AG04450 (cell line): ENCODE measurements around the gene SOX4. TPM values are rescaled to one million over a fixed set of nuclear protein-coding genes. Genes with fewer than 3 reads are reported as not detected.

Source experiments
- CTCF ChIA-PET: fragments of 300-600, 350-600 bp; formaldehyde crosslinking; extraction: SDS; loops from one replicate; lab custom pipeline; 2022; ENCODE audit warnings: antibody characterized with exemption, inconsistent platforms; lab: Charles Lee
- POLR2A ChIA-PET: fragments of 350-600 bp; formaldehyde crosslinking; extraction: SDS; loops from one replicate; lab custom pipeline; 2021; ENCODE audit warnings: antibody characterized with exemption, inconsistent platforms; lab: Yijun Ruan, JAX
- DNase-seq: peaks from one replicate; pipeline ENCODE4 v3.0.0-alpha.2; 2011; ENCODE audit warnings: low read depth, low spot score
- H3K27ac ChIP-seq: one replicate; pipeline ENCODE4 v1.5.1; 2012; ENCODE audit warnings: low read depth, low read length, control low read depth
- H3K27me3 ChIP-seq: one replicate; pipeline ENCODE4 v1.6.0; 2012; ENCODE audit warnings: low read length; ENCODE audit not compliant: control insufficient read depth, insufficient read depth
- H3K4me3 ChIP-seq: 2 replicates; pipeline ENCODE4 v1.5.1; 2011; ENCODE audit warnings: mild to moderate bottlenecking, low read depth, low read length, control low read depth
- H3K9me3 ChIP-seq: 2 replicates; pipeline ENCODE4 v1.5.1; 2012; ENCODE audit warnings: low read length; ENCODE audit not compliant: control insufficient read depth, insufficient read depth
- CTCF ChIP-seq: IDR thresholded peaks from 2 replicates; pipeline ENCODE4 v1.5.1; 2011; ENCODE audit warnings: low read depth, low read length, control low read depth, inconsistent platforms
- polyA plus RNA-seq: library from polyadenylated mRNA; depleted of rRNA; stranded (reverse); fragments of >200 nt; gene quantifications from 2 replicates; pipeline ENCODE4 v1.2.3, GENCODE V29; 2011

SOX4 gene
- polyA plus RNA-seq, 1 experiment = 33.5 TPM

GRCh38 chr6:21556968-21557721, 36.4 kb upstream of the SOX4 start:
- no peak overlapping the region for H3K27ac ChIP-seq
- peaks cover 5% of the 10 kb centered on the region; the same call in 1 of the 2 replicates for H3K9me3 ChIP-seq
- no peaks in the 10 kb centered on the region for H3K27me3 ChIP-seq
- ChIA-PET CTCF (no interaction called here), POLR2A (no interaction called here)
- no peak for TF ChIP-seq CTCF
- DNase-seq = no peak
- H3K4me3 ChIP-seq = no peak overlapping the region

GRCh38 chr6:21559238-21559637, 34.3 kb upstream of the SOX4 start:
- no peak for DNase-seq
- H3K9me3 ChIP-seq = no peaks in the 10 kb centered on the region
- no peak overlapping the region for H3K27ac ChIP-seq
- POLR2A ChIA-PET = no interaction called here
- TF ChIP-seq CTCF = no peak
- no peaks in the 10 kb centered on the region for H3K27me3 ChIP-seq
- CTCF ChIA-PET = no interaction called here
- no peak overlapping the region for H3K4me3 ChIP-seq

GRCh38 chr6:21560249-21560648, 33.3 kb upstream of the SOX4 start:
- H3K27me3 ChIP-seq = no peaks in the 10 kb centered on the region
- POLR2A ChIA-PET = no interaction called here
- TF ChIP-seq CTCF = no peak
- H3K9me3 ChIP-seq = no peaks in the 10 kb centered on the region
- no peak for DNase-seq
- no peak overlapping the region for H3K27ac ChIP-seq
- CTCF ChIA-PET = no interaction called here
- no peak overlapping the region for H3K4me3 ChIP-seq

- no peak for TF ChIP-seq CTCF
- ChIA-PET POLR2A (no interaction called here), CTCF (no interaction called here)
- Histone ChIP-seq H3K9me3 (no peaks in the 10 kb centered on the region), H3K27me3 (no peaks in the 10 kb centered on the region), H3K4me3 (no peak overlapping the region), H3K27ac (no peak overlapping the region)
- no peak for DNase-seq
Observed at GRCh38 chr6:21565431-21565830, 28.1 kb upstream of the SOX4 start.

GRCh38 chr6:21578523-21578922, 15.0 kb upstream of the SOX4 start:
- no peak for DNase-seq
- Histone ChIP-seq H3K27me3 (no peaks in the 10 kb centered on the region), H3K9me3 (peaks cover 6% of the 10 kb centered on the region), H3K27ac (no peak overlapping the region), H3K4me3 (no peak overlapping the region)
- POLR2A ChIA-PET = no interaction called here
- TF ChIP-seq CTCF = no peak
- CTCF ChIA-PET = no interaction called here
